ENCODE results near the gene TRPM7. TPM values are rescaled to one million over a fixed set of nuclear protein-coding genes. Genes with fewer than 3 reads are reported as not detected.

Gene TRPM7
- total and polyA plus RNA-seq, 4 donors, result 6.3 to 81.1 (median 24.0) TPM

DNA sequence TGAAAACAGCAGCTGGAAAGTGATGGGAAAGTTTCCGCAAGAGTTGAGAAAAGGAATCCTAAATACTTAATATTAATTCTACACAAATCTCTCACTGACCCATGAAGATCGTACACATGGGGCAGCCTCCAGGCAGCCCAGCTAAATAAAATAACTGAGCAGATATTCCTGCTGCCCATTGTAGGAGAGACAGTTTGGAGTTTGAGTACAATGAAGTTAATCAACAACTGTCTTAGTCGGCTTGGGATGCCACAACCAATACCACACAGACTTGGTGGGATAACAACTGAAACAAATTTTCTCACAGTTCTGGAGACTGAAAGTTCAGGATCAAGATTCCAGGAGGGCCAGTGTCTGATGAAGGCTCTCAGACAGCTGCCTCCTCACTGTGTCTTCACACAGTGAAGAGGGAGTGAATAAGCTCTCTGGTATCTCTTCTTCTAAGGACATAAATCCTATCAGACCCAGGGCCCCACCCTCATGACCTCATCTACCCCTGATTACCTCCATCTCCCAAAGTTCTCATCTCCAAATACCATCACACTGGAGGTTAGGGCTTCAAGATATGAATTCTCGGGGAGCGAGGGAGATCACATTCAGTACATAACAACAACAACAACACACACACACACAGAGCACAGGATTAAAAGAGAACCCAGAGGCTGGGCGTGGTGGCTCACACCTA is 9.7 kb downstream of the TRPM7 start:
- no peaks in the 10 kb centered on the region for H3K36me3 ChIP-seq (ENCODE audit: control insufficient read depth in 4 of 4, insufficient read depth in 3 of 4, low read depth in 1 of 4, low read length in 3 of 4)
- no peak overlapping the region for H3K9ac ChIP-seq (ENCODE audit: low read depth in 1 of 2, low read length in 2 of 2)
- H3K27ac ChIP-seq (ENCODE audit: low read depth in 1 of 2, low read length in 2 of 2), result peak overlapping the region in 1 of 2 donors; percentile 18
- H3K27me3 ChIP-seq (ENCODE audit: control insufficient read depth in 4 of 4, insufficient read depth in 4 of 4, low read length in 3 of 4), result no peaks in the 10 kb centered on the region
- no peaks in the 10 kb centered on the region for H3K9me3 ChIP-seq (ENCODE audit: control insufficient read depth in 4 of 4, low read length in 3 of 4)
- H3K4me3 ChIP-seq (ENCODE audit: low read depth in 1 of 3, low read length in 3 of 3), result no peak overlapping the region
- DNase-seq (ENCODE audit: low spot score), result no peak
- peaks cover 14 to 37% (median 21%) of the 10 kb centered on the region in 4 donors for H3K4me1 ChIP-seq (ENCODE audit: control insufficient read depth in 4 of 4, insufficient read depth in 4 of 4, low read length in 3 of 4)
- 75% methylated on average over 6 of the region's 6 CpGs for WGBS
- TF ChIP-seq TAF1 (conservative IDR thresholded peaks at IDR 0.05) (no peak), FOXA2 (IDR thresholded peaks at IDR 0.05) (no peak), YY1 (IDR thresholded peaks at IDR 0.05) (no peak), JUND (IDR thresholded peaks at IDR 0.05) (no peak), RXRA (IDR thresholded peaks at IDR 0.05) (no peak)
- TF ChIP-seq, protein P1, sequence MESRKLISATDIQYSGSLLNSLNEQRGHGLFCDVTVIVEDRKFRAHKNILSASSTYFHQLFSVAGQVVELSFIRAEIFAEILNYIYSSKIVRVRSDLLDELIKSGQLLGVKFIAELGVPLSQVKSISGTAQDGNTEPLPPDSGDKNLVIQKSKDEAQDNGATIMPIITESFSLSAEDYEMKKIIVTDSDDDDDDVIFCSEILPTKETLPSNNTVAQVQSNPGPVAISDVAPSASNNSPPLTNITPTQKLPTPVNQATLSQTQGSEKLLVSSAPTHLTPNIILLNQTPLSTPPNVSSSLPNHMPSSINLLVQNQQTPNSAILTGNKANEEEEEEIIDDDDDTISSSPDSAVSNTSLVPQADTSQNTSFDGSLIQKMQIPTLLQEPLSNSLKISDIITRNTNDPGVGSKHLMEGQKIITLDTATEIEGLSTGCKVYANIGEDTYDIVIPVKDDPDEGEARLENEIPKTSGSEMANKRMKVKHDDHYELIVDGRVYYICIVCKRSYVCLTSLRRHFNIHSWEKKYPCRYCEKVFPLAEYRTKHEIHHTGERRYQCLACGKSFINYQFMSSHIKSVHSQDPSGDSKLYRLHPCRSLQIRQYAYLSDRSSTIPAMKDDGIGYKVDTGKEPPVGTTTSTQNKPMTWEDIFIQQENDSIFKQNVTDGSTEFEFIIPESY (IDR thresholded peaks at IDR 0.05), result no peak

DNA sequence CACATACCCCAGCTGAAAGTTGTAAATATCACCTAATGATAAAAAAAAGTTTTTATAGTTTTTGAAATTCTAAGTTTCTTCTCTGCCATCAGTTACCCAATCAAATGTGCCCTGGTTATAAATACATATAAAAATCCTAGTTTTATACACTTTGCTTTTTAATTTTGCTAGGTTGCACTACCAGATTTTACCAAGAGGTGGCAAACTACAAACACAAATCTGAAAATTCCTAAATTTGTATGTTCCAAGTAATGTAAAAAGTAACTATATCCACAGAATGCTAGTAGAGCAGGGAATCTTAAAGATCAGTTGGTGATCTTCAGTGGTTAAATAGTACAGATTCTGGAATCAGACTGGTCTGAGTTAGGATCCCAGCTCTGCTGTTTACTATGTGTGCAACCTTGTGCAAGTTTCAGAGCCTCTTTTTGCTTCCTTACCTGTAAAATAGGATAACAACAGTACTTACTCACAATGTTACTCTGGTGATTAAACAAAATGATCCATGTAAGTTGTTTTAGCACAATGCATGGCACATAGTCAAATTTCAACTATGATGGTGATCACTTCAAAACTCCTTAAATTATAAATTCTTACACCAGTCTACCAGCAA is 11.0 kb downstream of the TRPM7 start:
- Histone ChIP-seq H3K4me1 (ENCODE audit: control insufficient read depth in 4 of 4, insufficient read depth in 4 of 4, low read length in 3 of 4) (peaks cover 16 to 31% (median 24%) of the 10 kb centered on the region in 4 donors), H3K9me3 (ENCODE audit: control insufficient read depth in 4 of 4, low read length in 3 of 4) (no peaks in the 10 kb centered on the region), H3K27me3 (ENCODE audit: control insufficient read depth in 4 of 4, insufficient read depth in 4 of 4, low read length in 3 of 4) (no peaks in the 10 kb centered on the region), H3K4me3 (ENCODE audit: low read depth in 1 of 3, low read length in 3 of 3) (no peak overlapping the region), H3K27ac (ENCODE audit: low read depth in 1 of 2, low read length in 2 of 2) (peak overlapping the region in 1 of 2 donors; percentile 27), H3K9ac (ENCODE audit: low read depth in 1 of 2, low read length in 2 of 2) (no peak overlapping the region), H3K36me3 (ENCODE audit: control insufficient read depth in 4 of 4, insufficient read depth in 3 of 4, low read depth in 1 of 4, low read length in 3 of 4) (no peaks in the 10 kb centered on the region)
- TF ChIP-seq, protein P2, sequence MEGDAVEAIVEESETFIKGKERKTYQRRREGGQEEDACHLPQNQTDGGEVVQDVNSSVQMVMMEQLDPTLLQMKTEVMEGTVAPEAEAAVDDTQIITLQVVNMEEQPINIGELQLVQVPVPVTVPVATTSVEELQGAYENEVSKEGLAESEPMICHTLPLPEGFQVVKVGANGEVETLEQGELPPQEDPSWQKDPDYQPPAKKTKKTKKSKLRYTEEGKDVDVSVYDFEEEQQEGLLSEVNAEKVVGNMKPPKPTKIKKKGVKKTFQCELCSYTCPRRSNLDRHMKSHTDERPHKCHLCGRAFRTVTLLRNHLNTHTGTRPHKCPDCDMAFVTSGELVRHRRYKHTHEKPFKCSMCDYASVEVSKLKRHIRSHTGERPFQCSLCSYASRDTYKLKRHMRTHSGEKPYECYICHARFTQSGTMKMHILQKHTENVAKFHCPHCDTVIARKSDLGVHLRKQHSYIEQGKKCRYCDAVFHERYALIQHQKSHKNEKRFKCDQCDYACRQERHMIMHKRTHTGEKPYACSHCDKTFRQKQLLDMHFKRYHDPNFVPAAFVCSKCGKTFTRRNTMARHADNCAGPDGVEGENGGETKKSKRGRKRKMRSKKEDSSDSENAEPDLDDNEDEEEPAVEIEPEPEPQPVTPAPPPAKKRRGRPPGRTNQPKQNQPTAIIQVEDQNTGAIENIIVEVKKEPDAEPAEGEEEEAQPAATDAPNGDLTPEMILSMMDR (IDR thresholded peaks at IDR 0.05; ENCODE audit: low read depth, low read length, missing input control), result peak; percentile 73
- TF ChIP-seq FOXA2 (IDR thresholded peaks at IDR 0.05) (no peak), RAD21 (IDR thresholded peaks at IDR 0.05) (peak; percentile 79 to 83)
- DNase-seq (ENCODE audit: low spot score), result no peak

DNA sequence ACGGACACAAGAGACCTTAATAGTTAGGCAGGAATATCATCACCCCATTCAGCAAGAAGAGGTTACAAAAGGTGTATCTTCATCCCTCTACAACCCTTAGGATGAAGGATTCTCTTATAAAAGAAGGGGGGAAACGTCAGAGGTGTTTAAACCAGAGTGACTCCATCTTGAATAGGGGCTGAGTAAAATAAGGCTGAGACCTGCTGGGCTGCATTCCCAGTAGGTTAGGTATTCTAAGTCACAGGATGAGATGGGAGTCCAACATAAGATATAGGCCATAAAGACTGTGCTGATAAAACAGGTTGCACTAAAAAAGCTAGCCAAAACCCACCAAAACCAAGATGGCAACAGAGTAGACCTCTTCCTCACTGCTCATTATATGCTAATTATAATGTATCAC is 16.5 kb downstream of the TRPM7 start:
- no peak for DNase-seq (ENCODE audit: low spot score)
- no peaks in the 10 kb centered on the region for H3K9me3 ChIP-seq (ENCODE audit: control insufficient read depth in 4 of 4, low read length in 3 of 4)
- H3K27me3 ChIP-seq (ENCODE audit: control insufficient read depth in 4 of 4, insufficient read depth in 4 of 4, low read length in 3 of 4), result no peaks in the 10 kb centered on the region
- TF ChIP-seq, protein P2 (IDR thresholded peaks at IDR 0.05; ENCODE audit: low read depth, low read length, missing input control), result no peak
- TF ChIP-seq, protein P3, sequence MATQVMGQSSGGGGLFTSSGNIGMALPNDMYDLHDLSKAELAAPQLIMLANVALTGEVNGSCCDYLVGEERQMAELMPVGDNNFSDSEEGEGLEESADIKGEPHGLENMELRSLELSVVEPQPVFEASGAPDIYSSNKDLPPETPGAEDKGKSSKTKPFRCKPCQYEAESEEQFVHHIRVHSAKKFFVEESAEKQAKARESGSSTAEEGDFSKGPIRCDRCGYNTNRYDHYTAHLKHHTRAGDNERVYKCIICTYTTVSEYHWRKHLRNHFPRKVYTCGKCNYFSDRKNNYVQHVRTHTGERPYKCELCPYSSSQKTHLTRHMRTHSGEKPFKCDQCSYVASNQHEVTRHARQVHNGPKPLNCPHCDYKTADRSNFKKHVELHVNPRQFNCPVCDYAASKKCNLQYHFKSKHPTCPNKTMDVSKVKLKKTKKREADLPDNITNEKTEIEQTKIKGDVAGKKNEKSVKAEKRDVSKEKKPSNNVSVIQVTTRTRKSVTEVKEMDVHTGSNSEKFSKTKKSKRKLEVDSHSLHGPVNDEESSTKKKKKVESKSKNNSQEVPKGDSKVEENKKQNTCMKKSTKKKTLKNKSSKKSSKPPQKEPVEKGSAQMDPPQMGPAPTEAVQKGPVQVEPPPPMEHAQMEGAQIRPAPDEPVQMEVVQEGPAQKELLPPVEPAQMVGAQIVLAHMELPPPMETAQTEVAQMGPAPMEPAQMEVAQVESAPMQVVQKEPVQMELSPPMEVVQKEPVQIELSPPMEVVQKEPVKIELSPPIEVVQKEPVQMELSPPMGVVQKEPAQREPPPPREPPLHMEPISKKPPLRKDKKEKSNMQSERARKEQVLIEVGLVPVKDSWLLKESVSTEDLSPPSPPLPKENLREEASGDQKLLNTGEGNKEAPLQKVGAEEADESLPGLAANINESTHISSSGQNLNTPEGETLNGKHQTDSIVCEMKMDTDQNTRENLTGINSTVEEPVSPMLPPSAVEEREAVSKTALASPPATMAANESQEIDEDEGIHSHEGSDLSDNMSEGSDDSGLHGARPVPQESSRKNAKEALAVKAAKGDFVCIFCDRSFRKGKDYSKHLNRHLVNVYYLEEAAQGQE (IDR thresholded peaks at IDR 0.05), result no peak
- TF ChIP-seq HNF4A (conservative IDR thresholded peaks at IDR 0.05), result no peak
- no peak for TF ChIP-seq JUND (IDR thresholded peaks at IDR 0.05)
- TF ChIP-seq MAX (IDR thresholded peaks at IDR 0.05), result no peak
- TF ChIP-seq FOXA1 (IDR thresholded peaks at IDR 0.05), result no peak
- no peak for TF ChIP-seq SP1 (IDR thresholded peaks at IDR 0.05)
- TF ChIP-seq YY1 (IDR thresholded peaks at IDR 0.05), result no peak
- no peak for TF ChIP-seq TAF1 (conservative IDR thresholded peaks at IDR 0.05)
- TF ChIP-seq GABPA (IDR thresholded peaks at IDR 0.05 in 1 of 2, conservative IDR thresholded peaks at IDR 0.05 in 1 of 2), result no peak
- no peak for TF ChIP-seq ATF3 (IDR thresholded peaks at IDR 0.05)
- TF ChIP-seq FOXA2 (IDR thresholded peaks at IDR 0.05), result no peak
- TF ChIP-seq RXRA (IDR thresholded peaks at IDR 0.05), result no peak
- TF ChIP-seq NR2F2 (IDR thresholded peaks at IDR 0.05), result no peak
- H3K9ac ChIP-seq (ENCODE audit: low read depth in 1 of 2, low read length in 2 of 2), result no peak overlapping the region
- H3K4me3 ChIP-seq (ENCODE audit: low read depth in 1 of 3, low read length in 3 of 3), result no peak overlapping the region
- 79% methylated on average over 2 of the region's 2 CpGs for WGBS
- H3K4me1 ChIP-seq (ENCODE audit: control insufficient read depth in 4 of 4, insufficient read depth in 4 of 4, low read length in 3 of 4), result peaks cover 8 to 19% (median 14%) of the 10 kb centered on the region in 4 donors
- no peak overlapping the region for H3K27ac ChIP-seq (ENCODE audit: low read depth in 1 of 2, low read length in 2 of 2)
- peaks cover 2 to 5% (median 2%) of the 10 kb centered on the region in 4 donors for H3K36me3 ChIP-seq (ENCODE audit: control insufficient read depth in 4 of 4, insufficient read depth in 3 of 4, low read depth in 1 of 4, low read length in 3 of 4)

All from liver (tissue), 9 donors.